Naive thymus-derived CD8-positive, alpha-beta T cell (primary cell): ENCODE data around the gene HADH. TPM values are rescaled to one million over a fixed set of nuclear protein-coding genes. Genes with fewer than 3 reads are reported as not detected.

ENCODE experiments used
- ATAC-seq, 2 donors: fragments of 150-1000 bp; cut with Tn5 transposase in 1 of 2; sonication (Bioruptor Pico), chemical (Tn5 transposase) in 1 of 2; 1 replicate in 1 of 2; 2 replicates in 1 of 2; pipeline ENCODE4 v1.10.0; 2021; ENCODE audit warnings: mild to moderate bottlenecking in 2 of 2, moderate library complexity in 2 of 2
- POLR2A ChIA-PET: fragments of 350-600 bp; sonication (Branson Sonifier 250); formaldehyde crosslinking; loops from one replicate; lab custom pipeline; 2021; ENCODE audit warnings: antibody characterized with exemption; lab: Charles Lee
- DNase-seq, 10 donors: peaks; one replicate each; pipeline versions ENCODE4 v3.0.0 to v3.0.0-alpha.2; 2020 to 2022
- H3K27ac Mint-ChIP-seq, 10 donors: one replicate each; pipeline ENCODE4 v1.8.0; 2020 to 2022; ENCODE audit warnings: mild to moderate bottlenecking in 10 of 10, mixed read lengths in 10 of 10, moderate library complexity in 4 of 10, inconsistent platforms in 1 of 10
- H3K27me3 Mint-ChIP-seq, 5 donors: one replicate each; pipeline ENCODE4 v1.8.0; 2021 to 2022; ENCODE audit warnings: mixed read lengths in 5 of 5
- H3K36me3 Mint-ChIP-seq, 3 donors: one replicate each; pipeline ENCODE4 v1.8.0; 2020 to 2022; ENCODE audit warnings: mixed read lengths in 3 of 3, mild to moderate bottlenecking in 2 of 3, inconsistent platforms in 1 of 3
- H3K4me1 Mint-ChIP-seq, 4 donors: one replicate each; pipeline ENCODE4 v1.8.0; 2021 to 2022; ENCODE audit warnings: mixed read lengths in 4 of 4
- H3K4me3 Mint-ChIP-seq, 10 donors: one replicate each; pipeline ENCODE4 v1.8.0; 2020 to 2022; ENCODE audit warnings: mild to moderate bottlenecking in 10 of 10, mixed read lengths in 10 of 10, moderate library complexity in 6 of 10, inconsistent platforms in 1 of 10
- H3K9me3 Mint-ChIP-seq, 9 donors: one replicate each; pipeline ENCODE4 v1.8.0; 2020 to 2022; ENCODE audit warnings: mixed read lengths in 9 of 9, mild to moderate bottlenecking in 3 of 9, inconsistent platforms in 1 of 9, moderate library complexity in 1 of 9
- polyA plus RNA-seq, 3 donors: library from polyadenylated mRNA; unstranded; fragments of 300-500 nt; fragmentation: Illumina TruSeq; gene quantifications; one replicate each; pipeline ENCODE4 v1.2.3, GENCODE V29; 2021
- total RNA-seq, 8 experiments: library from RNA in 2 of 8; stranded (reverse) in 2 of 8; gene quantifications; one replicate each; pipeline ENCODE4 v1.2.3 and lab custom pipeline; 2021 to 2026

The HADH gene
- total and polyA plus RNA-seq, 5 experiments from 2014 or later = 22.5 to 42.2 (median 36.0) TPM

DNA sequence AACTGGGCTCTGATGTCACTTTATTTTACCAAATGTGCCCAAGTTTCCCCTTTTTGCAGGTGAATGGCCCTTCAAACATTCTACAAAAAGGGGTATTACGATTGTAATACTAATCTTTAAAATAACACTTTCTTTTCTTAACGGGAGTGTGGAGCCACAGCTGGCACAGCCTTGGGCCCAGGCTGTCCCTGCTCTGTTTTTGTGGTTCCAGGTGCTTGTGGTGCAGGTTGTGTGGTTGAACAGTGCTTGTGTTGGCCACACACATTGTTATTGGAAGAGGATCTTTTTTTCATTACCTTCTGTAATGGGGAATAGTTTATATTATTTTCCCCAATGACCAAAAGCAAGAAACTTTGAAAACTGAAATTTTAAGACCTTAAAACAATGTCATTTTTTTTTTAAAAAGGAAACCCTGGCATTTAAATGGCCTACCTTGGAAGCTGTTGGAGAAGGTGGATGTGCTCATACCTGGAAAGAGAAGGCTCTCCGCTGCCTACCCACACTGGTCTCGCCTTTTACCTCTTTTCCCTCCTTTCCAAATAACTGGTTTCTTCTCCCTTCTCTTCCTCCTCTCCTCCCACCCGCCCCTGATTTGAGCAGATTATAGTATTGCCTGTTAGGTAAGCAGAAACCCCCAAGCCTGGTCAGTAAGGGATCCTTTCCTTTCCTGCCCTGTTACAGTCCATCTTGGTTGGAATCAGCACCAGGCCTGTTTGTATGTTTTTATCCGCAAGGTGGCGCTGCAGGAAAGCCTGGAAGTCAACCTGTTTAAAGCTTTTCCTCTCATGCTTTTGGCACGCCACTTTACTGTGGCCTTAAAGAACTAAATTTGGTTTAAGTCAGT is 28.6 kb downstream of the HADH start:
- peaks cover 8 to 18% (median 13%) of the 10 kb centered on the region in 4 donors for H3K4me1 Mint-ChIP-seq
- no peaks in the 10 kb centered on the region for H3K9me3 Mint-ChIP-seq
- H3K4me3 Mint-ChIP-seq = no peak overlapping the region
- no peaks in the 10 kb centered on the region for H3K27me3 Mint-ChIP-seq
- POLR2A ChIA-PET = interaction anchor here (0.5 to 2.3 kb wide), 3 partner anchors 43 to 553 kb away, joined by 3 to 8 read pairs (median 6); no protein-coding TSS in a partner anchor
- H3K27ac Mint-ChIP-seq = peak overlapping the region in 6 of 10 donors; percentile 5 to 77 (median 37)
- peak; percentile 79 to 95 for ATAC-seq
- DNase-seq = peak; percentile 70 to 91 (median 82)
- peaks cover 8 to 56% (median 13%) of the 10 kb centered on the region in 3 donors for H3K36me3 Mint-ChIP-seq

- ATAC-seq (no peak), DNase-seq (no peak)
- Mint-ChIP-seq H3K9me3 (no peaks in the 10 kb centered on the region), H3K27me3 (no peaks in the 10 kb centered on the region), H3K4me1 (peaks cover 8 to 18% (median 13%) of the 10 kb centered on the region in 4 donors), H3K27ac (peak overlapping the region in 3 of 10 donors; percentile 27 to 59 (median 34)), H3K4me3 (no peak overlapping the region), H3K36me3 (peaks cover 8 to 60% (median 13%) of the 10 kb centered on the region in 3 donors)
- POLR2A ChIA-PET = interaction anchor here (0.5 to 2.3 kb wide), 5 partner anchors 11 to 552 kb away, joined by 3 to 8 read pairs (median 5); no protein-coding TSS in a partner anchor
These were observed 29.1 kb downstream of the HADH start for GRCh38 chr4:108018884-108019187.

GRCh38 chr4:108024085-108024877 is 34.6 kb downstream of the HADH start:
- no peak for DNase-seq
- Mint-ChIP-seq H3K27me3 (no peaks in the 10 kb centered on the region), H3K4me3 (no peak overlapping the region), H3K27ac (no peak overlapping the region), H3K9me3 (no peaks in the 10 kb centered on the region), H3K36me3 (peaks cover 5 to 51% (median 9%) of the 10 kb centered on the region in 3 donors), H3K4me1 (peaks cover 11 to 21% (median 16%) of the 10 kb centered on the region in 4 donors)
- POLR2A ChIA-PET = interaction anchor here (0.6 kb wide), 1 partner anchor 549 kb away, joined by 3 read pairs; no protein-coding TSS in a partner anchor
- no peak for ATAC-seq

DNA sequence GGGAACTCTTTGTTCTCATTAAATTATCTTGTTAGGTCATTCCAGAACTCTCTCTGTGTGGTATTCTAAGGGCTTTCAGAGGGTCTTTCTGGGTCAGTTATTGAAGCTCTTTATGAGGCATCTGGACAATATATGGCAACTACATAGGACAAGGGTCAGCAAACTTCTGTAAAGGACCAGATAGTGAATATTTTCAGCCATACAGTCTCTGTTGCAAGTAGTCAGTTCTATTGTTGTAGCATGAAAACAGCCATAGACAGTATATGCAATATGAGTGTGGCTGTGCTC is 35.1 kb downstream of the HADH start:
- POLR2A ChIA-PET = interaction anchor here (0.6 kb wide), 1 partner anchor 548 kb away, joined by 3 read pairs; no protein-coding TSS in a partner anchor
- ATAC-seq = no peak
- Mint-ChIP-seq H3K27ac (no peak overlapping the region), H3K4me1 (peaks cover 10 to 21% (median 17%) of the 10 kb centered on the region in 4 donors), H3K36me3 (peaks cover 5 to 48% (median 9%) of the 10 kb centered on the region in 3 donors), H3K27me3 (no peaks in the 10 kb centered on the region), H3K4me3 (no peak overlapping the region), H3K9me3 (no peaks in the 10 kb centered on the region)
- no peak for DNase-seq

DNA sequence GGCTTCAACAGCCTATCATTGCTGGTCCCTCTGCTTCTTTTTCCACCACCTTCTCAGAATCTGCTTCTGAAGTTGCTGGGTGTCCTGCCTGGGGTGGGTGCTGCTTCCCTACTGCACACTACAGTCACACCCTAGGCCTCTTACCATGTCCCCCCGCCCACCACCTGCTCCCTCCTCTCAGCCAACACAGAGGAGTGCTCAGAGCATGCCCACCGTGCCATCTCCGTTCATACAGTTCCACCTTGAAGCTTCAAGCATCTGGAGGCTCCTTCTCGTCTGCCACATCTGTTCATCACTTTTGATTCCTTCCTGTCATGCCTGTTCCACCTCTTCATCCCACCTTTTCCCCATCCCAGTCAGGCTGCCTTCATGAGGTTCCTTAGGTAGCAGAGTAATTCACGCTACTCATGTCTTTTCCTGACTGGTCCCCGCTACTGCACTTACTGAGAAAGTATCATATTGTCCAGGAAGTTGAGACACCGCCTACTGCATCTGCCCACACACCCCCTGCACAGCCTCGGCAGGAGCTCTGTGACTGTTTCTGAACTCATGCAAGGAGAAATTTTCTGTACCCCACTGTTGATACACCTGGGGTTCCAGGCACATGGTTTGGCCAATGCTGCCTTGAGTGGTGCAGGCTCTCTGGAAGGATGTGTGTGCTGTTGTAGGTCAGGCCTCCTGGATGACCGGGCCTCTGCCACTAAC is 39.5 kb downstream of the HADH start:
- POLR2A ChIA-PET = interaction anchor here (0.7 to 3.9 kb wide), 25 partner anchors 10 to 636 kb away, joined by 3 to 30 read pairs (median 5); partner anchors contain the start of genes LEF1 and RPL34
- Mint-ChIP-seq H3K27me3 (no peaks in the 10 kb centered on the region), H3K27ac (peak overlapping the region; percentile 93 to 99 (median 96)), H3K36me3 (peaks cover 0 to 25% (median 1%) of the 10 kb centered on the region in 3 donors), H3K4me1 (peaks cover 24 to 58% (median 49%) of the 10 kb centered on the region in 4 donors), H3K9me3 (peaks cover 0 to 3% (median 0%) of the 10 kb centered on the region in 9 donors), H3K4me3 (peak overlapping the region; percentile 73 to 92 (median 85))
- ATAC-seq (peak; percentile 62 to 68), DNase-seq (peak in 7 of 10 donors; percentile 30 to 70 (median 40))

GRCh38 chr4:108029731-108030130 is 40.0 kb downstream of the HADH start:
- POLR2A ChIA-PET = interaction anchor here (0.8 to 3.9 kb wide), 25 partner anchors 10 to 590 kb away, joined by 3 to 30 read pairs (median 6); partner anchors contain the start of genes LEF1 and RPL34
- DNase-seq (no peak), ATAC-seq (peak; percentile 39 to 42)
- peaks cover 27 to 64% (median 55%) of the 10 kb centered on the region in 4 donors for H3K4me1 Mint-ChIP-seq
- peak overlapping the region; percentile 93 to 99 (median 96) for H3K27ac Mint-ChIP-seq
- peak overlapping the region; percentile 38 to 92 (median 80) for H3K4me3 Mint-ChIP-seq
- H3K9me3 Mint-ChIP-seq = peaks cover 0 to 3% (median 0%) of the 10 kb centered on the region in 9 donors
- no peaks in the 10 kb centered on the region for H3K27me3 Mint-ChIP-seq
- H3K36me3 Mint-ChIP-seq = peaks cover 0 to 19% (median 0%) of the 10 kb centered on the region in 3 donors

- Mint-ChIP-seq H3K27me3 (no peaks in the 10 kb centered on the region), H3K4me1 (peaks cover 30 to 69% (median 61%) of the 10 kb centered on the region in 4 donors), H3K9me3 (peaks cover 0 to 3% (median 0%) of the 10 kb centered on the region in 9 donors), H3K4me3 (peak overlapping the region; percentile 38 to 92 (median 80)), H3K36me3 (peaks cover 0 to 16% (median 0%) of the 10 kb centered on the region in 3 donors), H3K27ac (peak overlapping the region; percentile 93 to 99 (median 96))
- ATAC-seq = peak; percentile 79 to 89
- DNase-seq = peak; percentile 48 to 89 (median 76)
- POLR2A ChIA-PET = interaction anchor here (0.6 to 3.9 kb wide), 24 partner anchors 11 to 589 kb away, joined by 3 to 30 read pairs (median 6); partner anchors contain the start of genes LEF1 and RPL34
These were observed 40.6 kb downstream of the HADH start for GRCh38 chr4:108030332-108030731.

DNA sequence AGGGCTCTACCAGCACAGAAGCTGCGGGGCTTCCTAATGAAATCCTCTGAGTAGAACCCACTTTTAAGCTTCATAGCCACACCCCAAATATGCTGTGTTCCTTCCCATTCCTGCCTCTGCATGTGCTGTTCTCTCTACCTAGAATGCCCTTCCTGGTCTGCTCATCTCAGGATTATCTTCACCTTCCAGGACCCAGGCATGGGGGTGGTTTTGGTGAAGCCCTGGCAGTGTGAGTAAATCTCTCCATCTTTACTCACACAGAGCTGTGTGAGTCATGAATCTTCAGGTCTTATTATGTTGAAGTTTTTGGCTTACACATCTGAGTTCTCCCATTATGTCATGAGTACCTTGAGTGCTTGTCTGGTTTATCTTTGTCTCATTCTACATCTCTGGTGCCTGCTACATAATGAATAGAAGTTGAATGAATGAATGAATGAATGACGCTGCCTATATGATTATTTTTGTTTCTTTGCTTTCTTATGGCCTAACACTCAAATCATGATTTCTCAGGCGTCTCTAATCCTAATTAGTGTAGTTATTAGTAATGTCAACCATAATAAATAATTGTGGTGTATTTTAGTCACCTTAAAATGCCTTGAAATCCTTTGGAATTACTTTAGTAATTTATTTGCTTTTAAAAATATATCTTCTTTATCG is 41.9 kb downstream of the HADH start:
- POLR2A ChIA-PET = interaction anchor here (0.6 to 3.9 kb wide), 15 partner anchors 11 to 142 kb away, joined by 3 to 30 read pairs (median 5); partner anchors contain the start of gene LEF1
- H3K27ac Mint-ChIP-seq = peak overlapping the region; percentile 93 to 99 (median 96)
- no peaks in the 10 kb centered on the region for H3K27me3 Mint-ChIP-seq
- DNase-seq (no peak), ATAC-seq (no peak)
- H3K36me3 Mint-ChIP-seq = peaks cover 0 to 7% (median 0%) of the 10 kb centered on the region in 3 donors
- H3K9me3 Mint-ChIP-seq = peaks cover 0 to 3% (median 0%) of the 10 kb centered on the region in 9 donors
- H3K4me1 Mint-ChIP-seq = peaks cover 34 to 78% (median 72%) of the 10 kb centered on the region in 4 donors
- peak overlapping the region in 4 of 10 donors; percentile 20 to 49 (median 26) for H3K4me3 Mint-ChIP-seq

GRCh38 chr4:108033348-108033747 is 43.7 kb downstream of the HADH start:
- H3K9me3 Mint-ChIP-seq = peaks cover 0 to 3% (median 0%) of the 10 kb centered on the region in 9 donors
- POLR2A ChIA-PET = interaction anchor here (0.7 to 2.7 kb wide), 6 partner anchors 10 to 544 kb away, joined by 3 to 16 read pairs (median 4); partner anchors contain the start of gene LEF1
- no peak for ATAC-seq
- H3K4me3 Mint-ChIP-seq = peak overlapping the region in 5 of 10 donors; percentile 12 to 37 (median 29)
- DNase-seq = no peak
- no peaks in the 10 kb centered on the region for H3K27me3 Mint-ChIP-seq
- no peaks in the 10 kb centered on the region for H3K36me3 Mint-ChIP-seq
- H3K27ac Mint-ChIP-seq = peak overlapping the region in 9 of 10 donors; percentile 29 to 99 (median 90)
- peaks cover 38 to 88% (median 79%) of the 10 kb centered on the region in 4 donors for H3K4me1 Mint-ChIP-seq

DNA sequence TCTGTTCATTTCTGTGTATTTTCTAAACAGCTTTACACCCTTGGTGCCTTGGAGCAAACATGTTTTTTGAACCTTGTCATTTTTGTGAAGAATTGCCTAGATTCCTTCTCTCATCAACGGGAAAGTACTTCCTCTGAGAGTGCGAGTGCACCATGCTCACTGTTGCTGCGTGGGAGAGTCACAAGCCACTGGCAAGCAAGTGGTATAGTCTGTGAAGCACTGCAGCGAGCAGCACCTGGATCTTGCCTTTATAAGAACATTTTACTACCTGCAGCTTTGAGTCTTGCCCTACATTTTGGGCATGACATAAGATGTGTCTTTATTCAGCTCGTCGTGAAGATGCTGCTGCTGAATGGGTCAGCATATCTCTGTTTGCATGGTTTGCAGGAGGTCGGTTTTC is 44.9 kb downstream of the HADH start:
- Mint-ChIP-seq H3K36me3 (no peaks in the 10 kb centered on the region), H3K4me1 (peaks cover 33 to 86% (median 74%) of the 10 kb centered on the region in 4 donors), H3K4me3 (peak overlapping the region; percentile 25 to 81 (median 74)), H3K27me3 (no peaks in the 10 kb centered on the region), H3K9me3 (peaks cover 0 to 3% (median 0%) of the 10 kb centered on the region in 9 donors), H3K27ac (peak overlapping the region; percentile 90 to 99 (median 94))
- DNase-seq (no peak), ATAC-seq (no peak)
- POLR2A ChIA-PET = interaction anchor here (0.6 to 2.7 kb wide), 14 partner anchors 9 to 1361 kb away, joined by 3 to 16 read pairs (median 6); partner anchors contain the start of gene LEF1

GRCh38 chr4:108035691-108036090 is 46.0 kb downstream of the HADH start:
- POLR2A ChIA-PET = interaction anchor here (0.5 to 2.7 kb wide), 33 partner anchors 8 to 1398 kb away, joined by 3 to 16 read pairs (median 4); partner anchors contain the start of genes LEF1, RPL34 and SEC24B
- Mint-ChIP-seq H3K4me1 (peaks cover 23 to 79% (median 63%) of the 10 kb centered on the region in 4 donors), H3K27me3 (no peaks in the 10 kb centered on the region), H3K4me3 (peak overlapping the region; percentile 66 to 85 (median 76)), H3K27ac (peak overlapping the region; percentile 90 to 100 (median 98)), H3K36me3 (no peaks in the 10 kb centered on the region), H3K9me3 (peaks cover 0 to 3% (median 0%) of the 10 kb centered on the region in 9 donors)
- DNase-seq = no peak
- no peak for ATAC-seq
